ENCODE data around the gene SAMD9.

DNA sequence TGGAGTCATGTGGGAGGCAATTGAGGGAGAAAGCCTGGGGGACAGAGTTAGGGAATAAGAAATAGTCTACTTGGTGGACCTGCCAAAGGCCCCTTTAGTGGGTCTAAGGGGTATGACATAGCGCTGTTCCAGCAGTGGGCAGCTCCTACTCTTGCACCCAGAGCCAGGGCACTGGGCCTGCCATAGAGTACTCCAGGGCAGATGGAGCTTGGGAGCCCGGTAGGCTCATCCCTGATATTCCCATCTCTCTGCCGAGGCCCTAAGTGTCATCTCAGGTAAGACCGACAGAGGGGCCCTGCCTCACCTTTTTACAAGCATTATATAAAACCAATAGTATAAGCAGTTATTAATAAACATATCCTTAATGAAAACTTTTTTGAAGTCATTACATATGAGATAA lies 20.8 kb upstream of the SAMD9 start:
- TF ChIP-seq, protein P1, sequence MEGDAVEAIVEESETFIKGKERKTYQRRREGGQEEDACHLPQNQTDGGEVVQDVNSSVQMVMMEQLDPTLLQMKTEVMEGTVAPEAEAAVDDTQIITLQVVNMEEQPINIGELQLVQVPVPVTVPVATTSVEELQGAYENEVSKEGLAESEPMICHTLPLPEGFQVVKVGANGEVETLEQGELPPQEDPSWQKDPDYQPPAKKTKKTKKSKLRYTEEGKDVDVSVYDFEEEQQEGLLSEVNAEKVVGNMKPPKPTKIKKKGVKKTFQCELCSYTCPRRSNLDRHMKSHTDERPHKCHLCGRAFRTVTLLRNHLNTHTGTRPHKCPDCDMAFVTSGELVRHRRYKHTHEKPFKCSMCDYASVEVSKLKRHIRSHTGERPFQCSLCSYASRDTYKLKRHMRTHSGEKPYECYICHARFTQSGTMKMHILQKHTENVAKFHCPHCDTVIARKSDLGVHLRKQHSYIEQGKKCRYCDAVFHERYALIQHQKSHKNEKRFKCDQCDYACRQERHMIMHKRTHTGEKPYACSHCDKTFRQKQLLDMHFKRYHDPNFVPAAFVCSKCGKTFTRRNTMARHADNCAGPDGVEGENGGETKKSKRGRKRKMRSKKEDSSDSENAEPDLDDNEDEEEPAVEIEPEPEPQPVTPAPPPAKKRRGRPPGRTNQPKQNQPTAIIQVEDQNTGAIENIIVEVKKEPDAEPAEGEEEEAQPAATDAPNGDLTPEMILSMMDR (IDR thresholded peaks at IDR 0.05), result no peak
- TF ChIP-seq EZH2 (IDR thresholded peaks at IDR 0.05) (no peak), EZH2phosphoT487 (IDR thresholded peaks at IDR 0.05) (no peak)
